ENCODE measurements around the gene TSPAN9. TPM values are rescaled to one million over a fixed set of nuclear protein-coding genes. Genes with fewer than 3 reads are reported as not detected.

TSPAN9 gene
- total and polyA plus RNA-seq, 9 of the 15 experiments (the other 6 are each of a cell fraction or from before 2014, with no cell fraction given): 0.23 to 2.1 (median 0.60) TPM; not detected in 2

DNA sequence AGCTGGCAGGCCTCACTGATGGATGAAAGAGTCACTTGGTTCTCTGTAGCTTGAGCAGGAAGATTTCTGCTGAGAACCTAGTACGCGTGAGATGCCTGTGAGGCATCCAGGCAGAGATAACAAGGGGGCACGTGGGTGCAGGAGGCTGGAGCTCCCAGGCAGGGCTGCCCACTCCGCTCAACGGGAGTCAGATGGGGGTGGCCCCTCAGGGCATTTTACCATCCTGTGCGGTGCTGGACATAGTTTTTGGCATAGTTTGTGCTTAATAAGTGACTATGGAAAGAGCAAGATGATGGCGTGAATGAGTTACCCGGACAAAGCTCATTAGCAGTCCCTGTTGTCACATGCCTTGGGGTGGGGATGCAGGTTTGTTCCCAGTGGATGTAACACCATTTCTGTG lies 182.8 kb downstream of the TSPAN9 start (continued):
- TF ChIP-seq, protein P1, sequence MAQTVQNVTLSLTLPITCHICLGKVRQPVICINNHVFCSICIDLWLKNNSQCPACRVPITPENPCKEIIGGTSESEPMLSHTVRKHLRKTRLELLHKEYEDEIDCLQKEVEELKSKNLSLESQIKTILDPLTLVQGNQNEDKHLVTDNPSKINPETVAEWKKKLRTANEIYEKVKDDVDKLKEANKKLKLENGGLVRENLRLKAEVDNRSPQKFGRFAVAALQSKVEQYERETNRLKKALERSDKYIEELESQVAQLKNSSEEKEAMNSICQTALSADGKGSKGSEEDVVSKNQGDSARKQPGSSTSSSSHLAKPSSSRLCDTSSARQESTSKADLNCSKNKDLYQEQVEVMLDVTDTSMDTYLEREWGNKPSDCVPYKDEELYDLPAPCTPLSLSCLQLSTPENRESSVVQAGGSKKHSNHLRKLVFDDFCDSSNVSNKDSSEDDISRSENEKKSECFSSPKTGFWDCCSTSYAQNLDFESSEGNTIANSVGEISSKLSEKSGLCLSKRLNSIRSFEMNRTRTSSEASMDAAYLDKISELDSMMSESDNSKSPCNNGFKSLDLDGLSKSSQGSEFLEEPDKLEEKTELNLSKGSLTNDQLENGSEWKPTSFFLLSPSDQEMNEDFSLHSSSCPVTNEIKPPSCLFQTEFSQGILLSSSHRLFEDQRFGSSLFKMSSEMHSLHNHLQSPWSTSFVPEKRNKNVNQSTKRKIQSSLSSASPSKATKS (CRISPR knock-in tag; IDR thresholded peaks at IDR 0.05): no peak
- no peak for TF ChIP-seq ZNF124 (CRISPR knock-in tag; IDR thresholded peaks at IDR 0.05)
- no peak for TF ChIP-seq ZNF584 (CRISPR knock-in tag; IDR thresholded peaks at IDR 0.05; ENCODE audit: low read depth)

- TF ChIP-seq, protein P2, sequence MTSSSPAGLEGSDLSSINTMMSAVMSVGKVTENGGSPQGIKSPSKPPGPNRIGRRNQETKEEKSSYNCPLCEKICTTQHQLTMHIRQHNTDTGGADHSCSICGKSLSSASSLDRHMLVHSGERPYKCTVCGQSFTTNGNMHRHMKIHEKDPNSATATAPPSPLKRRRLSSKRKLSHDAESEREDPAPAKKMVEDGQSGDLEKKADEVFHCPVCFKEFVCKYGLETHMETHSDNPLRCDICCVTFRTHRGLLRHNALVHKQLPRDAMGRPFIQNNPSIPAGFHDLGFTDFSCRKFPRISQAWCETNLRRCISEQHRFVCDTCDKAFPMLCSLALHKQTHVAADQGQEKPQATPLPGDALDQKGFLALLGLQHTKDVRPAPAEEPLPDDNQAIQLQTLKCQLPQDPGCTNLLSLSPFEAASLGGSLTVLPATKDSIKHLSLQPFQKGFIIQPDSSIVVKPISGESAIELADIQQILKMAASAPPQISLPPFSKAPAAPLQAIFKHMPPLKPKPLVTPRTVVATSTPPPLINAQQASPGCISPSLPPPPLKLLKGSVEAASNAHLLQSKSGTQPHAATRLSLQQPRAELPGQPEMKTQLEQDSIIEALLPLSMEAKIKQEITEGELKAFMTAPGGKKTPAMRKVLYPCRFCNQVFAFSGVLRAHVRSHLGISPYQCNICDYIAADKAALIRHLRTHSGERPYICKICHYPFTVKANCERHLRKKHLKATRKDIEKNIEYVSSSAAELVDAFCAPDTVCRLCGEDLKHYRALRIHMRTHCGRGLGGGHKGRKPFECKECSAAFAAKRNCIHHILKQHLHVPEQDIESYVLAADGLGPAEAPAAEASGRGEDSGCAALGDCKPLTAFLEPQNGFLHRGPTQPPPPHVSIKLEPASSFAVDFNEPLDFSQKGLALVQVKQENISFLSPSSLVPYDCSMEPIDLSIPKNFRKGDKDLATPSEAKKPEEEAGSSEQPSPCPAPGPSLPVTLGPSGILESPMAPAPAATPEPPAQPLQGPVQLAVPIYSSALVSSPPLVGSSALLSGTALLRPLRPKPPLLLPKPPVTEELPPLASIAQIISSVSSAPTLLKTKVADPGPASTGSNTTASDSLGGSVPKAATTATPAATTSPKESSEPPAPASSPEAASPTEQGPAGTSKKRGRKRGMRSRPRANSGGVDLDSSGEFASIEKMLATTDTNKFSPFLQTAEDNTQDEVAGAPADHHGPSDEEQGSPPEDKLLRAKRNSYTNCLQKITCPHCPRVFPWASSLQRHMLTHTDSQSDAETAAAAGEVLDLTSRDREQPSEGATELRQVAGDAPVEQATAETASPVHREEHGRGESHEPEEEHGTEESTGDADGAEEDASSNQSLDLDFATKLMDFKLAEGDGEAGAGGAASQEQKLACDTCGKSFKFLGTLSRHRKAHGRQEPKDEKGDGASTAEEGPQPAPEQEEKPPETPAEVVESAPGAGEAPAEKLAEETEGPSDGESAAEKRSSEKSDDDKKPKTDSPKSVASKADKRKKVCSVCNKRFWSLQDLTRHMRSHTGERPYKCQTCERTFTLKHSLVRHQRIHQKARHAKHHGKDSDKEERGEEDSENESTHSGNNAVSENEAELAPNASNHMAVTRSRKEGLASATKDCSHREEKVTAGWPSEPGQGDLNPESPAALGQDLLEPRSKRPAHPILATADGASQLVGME (CRISPR knock-in tag; IDR thresholded peaks at IDR 0.05): no peak
- no peak for TF ChIP-seq LEF1 (IDR thresholded peaks at IDR 0.05)
- Histone ChIP-seq H3K4me2 (ENCODE audit: insufficient read depth, low read length) (no peak overlapping the region), H3K4me1 (replicated peaks in 1 of 2; ENCODE audit: control insufficient read depth in 2 of 2, insufficient read depth in 2 of 2, low read length in 2 of 2) (no peaks in the 10 kb centered on the region), H4K20me1 (replicated peaks; ENCODE audit: control insufficient read depth, insufficient read depth, low read length) (no peaks in the 10 kb centered on the region), H3K9me3 (replicated peaks; ENCODE audit: control insufficient read depth, insufficient read depth, low read depth, low read length) (no peaks in the 10 kb centered on the region), H3K27ac (ENCODE audit: extremely low read depth, low read depth, low read length) (no peak overlapping the region), H3K27me3 (ENCODE audit: control insufficient read depth in 2 of 2, insufficient read depth in 2 of 2, low read length in 2 of 2) (peaks cover 11 to 68% of the 10 kb centered on the region in 2 experiments; a peak in 4 of 5 replicates), H3K4me3 (no peak overlapping the region), H2AFZ (ENCODE audit: low read depth, low read length) (no peak overlapping the region), H3K79me2 (ENCODE audit: control insufficient read depth, insufficient read depth, low read length) (no peaks in the 10 kb centered on the region), H3K9ac (ENCODE audit: insufficient read depth in 1 of 2, low read depth in 2 of 2, low read length in 2 of 2) (no peak overlapping the region), H3K9me1 (ENCODE audit: control insufficient read depth, insufficient read depth, low read length) (no peaks in the 10 kb centered on the region), H3K36me3 (ENCODE audit: control insufficient read depth, insufficient read depth, low read length) (no peaks in the 10 kb centered on the region)
- 0% methylated on average over 8 of the region's 11 CpGs for WGBS (ENCODE audit: insufficient coverage, low coverage, missing lambda C conversion rate)
- FAIRE-seq: no peak
- ChIA-PET POLR2A (interaction anchor here (1.3 kb wide), 1 partner anchor 10 kb away, joined by 3 read pairs; no protein-coding TSS in a partner anchor), CTCF (ENCODE audit: low intra/inter-chr PET ratio) (no interaction called here)
- intact Hi-C loops (cut with micrococcal nuclease) (no loop called here), in situ Hi-C loops (cut with MboI) (no loop called here)
- no peak for DNase-seq (ENCODE audit: extremely low read depth in 1 of 4, low spot score in 3 of 4)
- no TSS peak for BruUV-seq (replicated peaks)
- no peak for ATAC-seq
Observed at GRCh38 chr12:3261782-3262359, 184.7 kb downstream of the TSPAN9 start.

Data from K562 (cell line).